Measurements from ENCODE around the gene CD99.
"Not testable (repeated sequence)": the region's sequence is repeated elsewhere in the genome, so short reads cannot be mapped to it uniquely, and the experiment has no call there.

CD99 gene

GRCh38 chrX:2690856-2691542 lies at the start of gene CD99:
TSS of gene CD99 (plus strand) at chrX:2691295. CDS start at chrX:2691361, 66 bp downstream.
- DNase-seq, result no peak

- no peak for DNase-seq
Observed at GRCh38 chrX:2642146-2642545, 48.9 kb upstream of the CD99 start.

GRCh38 chrX:2642791-2643190 lies 48.3 kb upstream of the CD99 start:
- no peak for DNase-seq

- no peak for DNase-seq
Observed at GRCh38 chrX:2643880-2644279, 47.2 kb upstream of the CD99 start.

GRCh38 chrX:2645563-2645962 lies 45.5 kb upstream of the CD99 start:
- DNase-seq, result no peak

GRCh38 chrX:2647627-2648026 lies 43.5 kb upstream of the CD99 start:
- DNase-seq, result no peak

- no peak for DNase-seq
Observed at GRCh38 chrX:2650037-2650436, 41.1 kb upstream of the CD99 start.

GRCh38 chrX:2650865-2651264 lies 40.2 kb upstream of the CD99 start:
- DNase-seq, result no peak

GRCh38 chrX:2652106-2652505 lies 39.0 kb upstream of the CD99 start:
- DNase-seq, result no peak

- DNase-seq, result no peak
Observed at GRCh38 chrX:2654436-2655340, 36.4 kb upstream of the CD99 start.

GRCh38 chrX:2656257-2656836 lies 34.7 kb upstream of the CD99 start:
- no peak for DNase-seq

- DNase-seq, result no peak
Observed at GRCh38 chrX:2657532-2658113, 33.5 kb upstream of the CD99 start.

- no peak for DNase-seq
Observed at GRCh38 chrX:2658585-2659292, 32.4 kb upstream of the CD99 start.

- DNase-seq, result no peak
Observed at GRCh38 chrX:2662586-2662985, 28.5 kb upstream of the CD99 start.

- no peak for DNase-seq
Observed at GRCh38 chrX:2664502-2664901, 26.6 kb upstream of the CD99 start.

- DNase-seq, result no peak
Observed at GRCh38 chrX:2665387-2666304, 25.4 kb upstream of the CD99 start.

GRCh38 chrX:2666491-2666890 lies 24.6 kb upstream of the CD99 start:
- no peak for DNase-seq

GRCh38 chrX:2670978-2671377 lies 20.1 kb upstream of the CD99 start:
- no peak for DNase-seq

- no peak for DNase-seq
Observed at GRCh38 chrX:2672084-2672483, 19.0 kb upstream of the CD99 start.

- DNase-seq, result no peak
Observed at GRCh38 chrX:2673611-2674010, 17.5 kb upstream of the CD99 start.

- not testable (repeated sequence) for DNase-seq
Observed at GRCh38 chrX:2675657-2676200, 15.4 kb upstream of the CD99 start.
